HL-60 (cell line): ENCODE measurements around the gene TIMP2.

ENCODE experiments used
- DNase-seq, 2 experiments: peaks; one replicate each; pipeline ENCODE4 v3.0.0-alpha.2; 2010 to 2020; ENCODE audit warnings: low read depth in 1 of 2, low spot score in 1 of 2
- H3K27ac ChIP-seq: fragments of 250-450 bp; sonication (Bioruptor Pico); replicated peaks from 2 replicates; pipeline ENCODE4 v1.5.1; 2020; ENCODE audit warnings: mild to moderate bottlenecking, moderate library complexity
- H3K27me3 ChIP-seq: fragments of 250-450 bp; sonication (Bioruptor Pico); 2 replicates; pipeline ENCODE4 v1.5.1; 2021; ENCODE audit warnings: mild to moderate bottlenecking, moderate library complexity; ENCODE audit not compliant: insufficient read depth, poor library complexity, severe bottlenecking
- H3K4me3 ChIP-seq: replicated peaks from 2 replicates; pipeline ENCODE4 v1.5.1; 2011; ENCODE audit warnings: mild to moderate bottlenecking, control low read depth, low read length; ENCODE audit not compliant: insufficient read depth
- GABPA ChIP-seq: IDR thresholded peaks from 2 replicates; pipeline ENCODE4 v1.6.1; 2012; ENCODE audit warnings: low read depth
- POLR2AphosphoS5 ChIP-seq: IDR thresholded peaks from 2 replicates; pipeline ENCODE4 v1.6.1; 2012; ENCODE audit warnings: low read depth
- SPI1 ChIP-seq: IDR thresholded peaks from 2 replicates; pipeline ENCODE4 v1.6.1; 2012; ENCODE audit warnings: low read depth, mild to moderate bottlenecking, borderline replicate concordance
- TF ChIP-seq, protein P1 (sequence below): IDR thresholded peaks from 2 replicates; pipeline ENCODE4 v1.6.1; 2012; ENCODE audit warnings: low read depth; ENCODE audit not compliant: insufficient replicate concordance
- TF ChIP-seq, protein P2 (sequence below): IDR thresholded peaks from one replicate; pipeline ENCODE4 v1.5.1; 2011; ENCODE audit warnings: low read length, control low read depth, inconsistent platforms; ENCODE audit not compliant: insufficient read depth

Gene TIMP2

DNA sequence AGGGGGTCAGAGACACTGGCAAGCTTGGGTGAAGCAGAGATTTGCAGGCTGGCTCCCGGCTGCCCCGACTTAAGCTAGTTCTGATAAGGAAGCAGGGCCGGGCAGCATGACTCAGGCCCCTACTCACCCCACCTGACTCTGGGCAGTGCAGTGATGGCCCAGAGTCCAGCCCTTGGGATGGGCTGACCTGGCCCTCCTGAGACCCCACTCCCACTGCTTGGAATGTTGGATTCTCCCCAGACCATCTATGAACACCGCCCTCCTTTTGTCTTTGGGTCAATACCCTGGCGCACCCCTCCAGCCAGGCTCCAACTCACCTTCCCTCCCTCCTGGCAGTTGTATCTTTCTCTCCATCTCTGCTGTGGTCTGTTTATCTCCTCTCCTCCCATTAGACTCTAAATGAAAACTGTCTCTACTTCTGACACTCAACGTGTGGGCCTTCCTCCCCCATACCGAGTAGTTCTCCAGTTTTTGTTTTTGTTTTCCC lies 33.5 kb upstream of the TIMP2 start:
- no peak for DNase-seq
- no peaks in the 10 kb centered on the region for H3K27me3 ChIP-seq
- no peak for TF ChIP-seq GABPA
- TF ChIP-seq, protein P1, sequence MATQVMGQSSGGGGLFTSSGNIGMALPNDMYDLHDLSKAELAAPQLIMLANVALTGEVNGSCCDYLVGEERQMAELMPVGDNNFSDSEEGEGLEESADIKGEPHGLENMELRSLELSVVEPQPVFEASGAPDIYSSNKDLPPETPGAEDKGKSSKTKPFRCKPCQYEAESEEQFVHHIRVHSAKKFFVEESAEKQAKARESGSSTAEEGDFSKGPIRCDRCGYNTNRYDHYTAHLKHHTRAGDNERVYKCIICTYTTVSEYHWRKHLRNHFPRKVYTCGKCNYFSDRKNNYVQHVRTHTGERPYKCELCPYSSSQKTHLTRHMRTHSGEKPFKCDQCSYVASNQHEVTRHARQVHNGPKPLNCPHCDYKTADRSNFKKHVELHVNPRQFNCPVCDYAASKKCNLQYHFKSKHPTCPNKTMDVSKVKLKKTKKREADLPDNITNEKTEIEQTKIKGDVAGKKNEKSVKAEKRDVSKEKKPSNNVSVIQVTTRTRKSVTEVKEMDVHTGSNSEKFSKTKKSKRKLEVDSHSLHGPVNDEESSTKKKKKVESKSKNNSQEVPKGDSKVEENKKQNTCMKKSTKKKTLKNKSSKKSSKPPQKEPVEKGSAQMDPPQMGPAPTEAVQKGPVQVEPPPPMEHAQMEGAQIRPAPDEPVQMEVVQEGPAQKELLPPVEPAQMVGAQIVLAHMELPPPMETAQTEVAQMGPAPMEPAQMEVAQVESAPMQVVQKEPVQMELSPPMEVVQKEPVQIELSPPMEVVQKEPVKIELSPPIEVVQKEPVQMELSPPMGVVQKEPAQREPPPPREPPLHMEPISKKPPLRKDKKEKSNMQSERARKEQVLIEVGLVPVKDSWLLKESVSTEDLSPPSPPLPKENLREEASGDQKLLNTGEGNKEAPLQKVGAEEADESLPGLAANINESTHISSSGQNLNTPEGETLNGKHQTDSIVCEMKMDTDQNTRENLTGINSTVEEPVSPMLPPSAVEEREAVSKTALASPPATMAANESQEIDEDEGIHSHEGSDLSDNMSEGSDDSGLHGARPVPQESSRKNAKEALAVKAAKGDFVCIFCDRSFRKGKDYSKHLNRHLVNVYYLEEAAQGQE = no peak
- no peak for TF ChIP-seq SPI1
- TF ChIP-seq, protein P2, sequence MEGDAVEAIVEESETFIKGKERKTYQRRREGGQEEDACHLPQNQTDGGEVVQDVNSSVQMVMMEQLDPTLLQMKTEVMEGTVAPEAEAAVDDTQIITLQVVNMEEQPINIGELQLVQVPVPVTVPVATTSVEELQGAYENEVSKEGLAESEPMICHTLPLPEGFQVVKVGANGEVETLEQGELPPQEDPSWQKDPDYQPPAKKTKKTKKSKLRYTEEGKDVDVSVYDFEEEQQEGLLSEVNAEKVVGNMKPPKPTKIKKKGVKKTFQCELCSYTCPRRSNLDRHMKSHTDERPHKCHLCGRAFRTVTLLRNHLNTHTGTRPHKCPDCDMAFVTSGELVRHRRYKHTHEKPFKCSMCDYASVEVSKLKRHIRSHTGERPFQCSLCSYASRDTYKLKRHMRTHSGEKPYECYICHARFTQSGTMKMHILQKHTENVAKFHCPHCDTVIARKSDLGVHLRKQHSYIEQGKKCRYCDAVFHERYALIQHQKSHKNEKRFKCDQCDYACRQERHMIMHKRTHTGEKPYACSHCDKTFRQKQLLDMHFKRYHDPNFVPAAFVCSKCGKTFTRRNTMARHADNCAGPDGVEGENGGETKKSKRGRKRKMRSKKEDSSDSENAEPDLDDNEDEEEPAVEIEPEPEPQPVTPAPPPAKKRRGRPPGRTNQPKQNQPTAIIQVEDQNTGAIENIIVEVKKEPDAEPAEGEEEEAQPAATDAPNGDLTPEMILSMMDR = no peak
- no peak for TF ChIP-seq POLR2AphosphoS5
- H3K27ac ChIP-seq = no peak overlapping the region
- H3K4me3 ChIP-seq = no peak overlapping the region

DNA sequence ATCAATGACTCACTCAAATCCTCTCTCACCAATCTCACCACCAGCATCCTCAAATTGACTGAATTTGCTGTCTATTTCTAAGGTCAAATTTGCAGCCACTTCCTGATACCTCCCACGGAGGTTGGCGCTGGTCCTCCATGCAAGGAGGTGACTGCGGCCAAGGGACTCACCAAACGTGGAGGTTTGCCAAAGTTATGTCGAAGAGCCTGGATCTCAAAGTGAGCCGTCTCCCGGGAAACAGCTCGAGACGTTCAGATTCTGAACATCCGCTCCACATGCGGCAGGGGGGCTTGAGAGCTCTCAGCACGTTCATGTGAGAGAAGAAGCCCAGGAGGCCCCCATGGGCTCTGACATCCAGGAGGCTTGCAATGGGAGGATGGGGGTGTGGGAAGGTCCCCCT lies 31.9 kb upstream of the TIMP2 start:
- TF ChIP-seq, protein P2 = no peak
- TF ChIP-seq, protein P1 = no peak
- TF ChIP-seq POLR2AphosphoS5 (no peak), SPI1 (no peak), GABPA (no peak)
- no peak overlapping the region for H3K27ac ChIP-seq
- H3K27me3 ChIP-seq = no peaks in the 10 kb centered on the region
- DNase-seq = no peak
- H3K4me3 ChIP-seq = no peak overlapping the region

DNA sequence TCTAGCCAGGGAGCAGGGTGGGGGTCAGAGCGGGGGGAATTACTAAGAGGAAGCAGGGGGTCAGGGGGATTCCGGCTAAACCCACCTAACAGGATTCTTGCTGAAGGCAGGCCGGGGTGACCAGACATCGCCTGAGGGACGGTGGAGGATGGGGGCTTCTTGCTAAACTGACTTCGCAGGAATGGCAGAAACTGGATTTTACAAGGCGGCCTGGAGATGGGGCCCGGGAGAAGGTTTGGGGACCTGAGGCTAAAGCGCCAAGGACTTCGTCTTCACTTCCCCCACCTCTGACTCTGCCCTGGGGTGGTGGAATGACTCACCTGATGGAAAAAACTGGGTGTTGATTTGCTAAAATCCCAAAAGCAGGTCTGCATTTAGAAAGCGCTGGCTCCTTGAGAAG lies 31.1 kb upstream of the TIMP2 start:
- TF ChIP-seq, protein P1 = no peak
- no peak for TF ChIP-seq GABPA
- no peak for DNase-seq
- H3K27me3 ChIP-seq = no peaks in the 10 kb centered on the region
- no peak overlapping the region for H3K4me3 ChIP-seq
- no peak overlapping the region for H3K27ac ChIP-seq

DNA sequence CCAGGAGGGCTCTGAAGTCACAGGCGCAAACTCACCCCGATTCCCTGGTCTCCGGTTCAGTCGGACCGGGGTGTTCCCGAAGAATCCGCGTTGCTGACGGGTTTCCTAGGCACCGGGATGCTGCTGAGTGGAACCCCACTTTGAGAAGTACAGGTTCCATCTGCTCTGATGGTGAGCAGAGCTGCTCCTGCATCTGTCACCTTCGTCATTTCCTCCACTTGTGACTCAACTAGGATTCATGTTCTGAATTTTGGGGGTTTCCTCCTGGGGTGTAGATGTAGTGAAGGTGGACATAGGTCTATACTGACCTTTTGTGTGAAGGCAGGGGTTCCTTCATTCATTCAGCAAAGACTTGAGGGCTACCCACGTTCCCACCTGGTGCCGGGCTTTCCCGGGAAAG lies 29.5 kb upstream of the TIMP2 start:
- H3K4me3 ChIP-seq = no peak overlapping the region
- no peak for TF ChIP-seq GABPA
- H3K27me3 ChIP-seq = no peaks in the 10 kb centered on the region
- H3K27ac ChIP-seq = no peak overlapping the region
- no peak for DNase-seq
